NCI-H146 treated with DMSO at 0.1 percent for 48 hours (cell line): ENCODE results near the gene GPR15.

Source experiments
- DNase-seq: peaks from one replicate; lab custom pipeline; 2025; ENCODE audit not compliant: unreplicated experiment; lab: John Stamatoyannopoulos, UW

Gene GPR15

GRCh38 chr3:98529856-98530459 is 1.8 kb upstream of the GPR15 start:
- DNase-seq = no peak

- DNase-seq = no peak
Measured at GRCh38 chr3:98530676-98531075, 1.1 kb upstream of the GPR15 start.

- DNase-seq = no peak
Measured at GRCh38 chr3:98532275-98532637, 478 bp downstream of the GPR15 start.

- DNase-seq = no peak
Measured at GRCh38 chr3:98532709-98533571, 1.2 kb downstream of the GPR15 start.

- DNase-seq = no peak
Measured at GRCh38 chr3:98534168-98534567, 2.4 kb downstream of the GPR15 start.

GRCh38 chr3:98534734-98535133 is 3.0 kb downstream of the GPR15 start:
- DNase-seq = no peak

- DNase-seq = no peak
Measured at GRCh38 chr3:98536456-98537017, 4.8 kb downstream of the GPR15 start.

GRCh38 chr3:98540346-98540745 is 8.6 kb downstream of the GPR15 start:
- no peak for DNase-seq

- no peak for DNase-seq
Measured at GRCh38 chr3:98541695-98542094, 9.9 kb downstream of the GPR15 start.

GRCh38 chr3:98542623-98543022 is 10.8 kb downstream of the GPR15 start:
- no peak for DNase-seq

GRCh38 chr3:98545940-98546339 is 14.2 kb downstream of the GPR15 start:
- DNase-seq = no peak

GRCh38 chr3:98548544-98548943 is 16.8 kb downstream of the GPR15 start:
- DNase-seq = no peak

- DNase-seq = no peak
Measured at GRCh38 chr3:98550833-98551232, 19.1 kb downstream of the GPR15 start.

GRCh38 chr3:98551236-98551635 is 19.5 kb downstream of the GPR15 start:
- no peak for DNase-seq

GRCh38 chr3:98551754-98552153 is 20.0 kb downstream of the GPR15 start:
- DNase-seq = no peak

- DNase-seq = no peak
Measured at GRCh38 chr3:98552232-98553020, 20.6 kb downstream of the GPR15 start.

- no peak for DNase-seq
Measured at GRCh38 chr3:98553021-98553563, 21.3 kb downstream of the GPR15 start.

- DNase-seq = no peak
Measured at GRCh38 chr3:98553753-98554152, 22.0 kb downstream of the GPR15 start.

- no peak for DNase-seq
Measured at GRCh38 chr3:98554580-98554979, 22.8 kb downstream of the GPR15 start.

- no peak for DNase-seq
Measured at GRCh38 chr3:98555025-98555379, 23.2 kb downstream of the GPR15 start.
